Uterus (tissue), 2 donors: ENCODE measurements around the gene TLE2.

ENCODE experiments used
- POLR2A ChIP-seq, 2 donors: fragments of 450-650 bp; IDR thresholded peaks; one replicate each; pipeline ENCODE4 v1.6.1; 2016; ENCODE audit warnings: antibody characterized with exemption in 2 of 2, mild to moderate bottlenecking in 1 of 2, moderate library complexity in 1 of 2
- TF ChIP-seq, protein P1 (sequence below), 4 experiments: fragments of 200-600 bp in 2 of 4; fragments of 450-650 bp in 2 of 4; sonication (generic) in 2 of 4; IDR thresholded peaks; one replicate each; pipeline ENCODE4 v1.5.1; 2016 to 2019; ENCODE audit warnings: antibody characterized with exemption in 4 of 4, mild to moderate bottlenecking in 2 of 4, moderate library complexity in 1 of 4

DNA sequence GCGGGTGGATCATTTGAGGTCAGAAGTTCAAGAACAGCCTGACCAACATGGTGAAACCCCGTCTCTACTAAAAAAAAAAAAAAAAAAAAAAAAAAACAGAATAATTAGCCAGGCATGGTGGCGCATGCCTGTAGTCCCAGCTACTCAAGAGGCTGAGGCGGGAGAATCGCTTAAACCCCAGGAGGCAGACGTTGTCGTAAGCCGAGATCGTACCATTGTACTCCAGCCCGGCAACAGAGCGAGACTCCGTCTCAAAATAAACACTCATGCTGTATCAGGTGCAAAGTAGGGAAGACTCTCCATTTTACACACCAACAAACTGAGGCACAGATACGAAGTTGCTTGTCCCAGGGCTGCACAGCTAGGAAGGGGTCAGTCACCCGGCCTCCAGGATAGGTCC lies 36.1 kb downstream of the TLE2 start:
- TF ChIP-seq, protein P1, sequence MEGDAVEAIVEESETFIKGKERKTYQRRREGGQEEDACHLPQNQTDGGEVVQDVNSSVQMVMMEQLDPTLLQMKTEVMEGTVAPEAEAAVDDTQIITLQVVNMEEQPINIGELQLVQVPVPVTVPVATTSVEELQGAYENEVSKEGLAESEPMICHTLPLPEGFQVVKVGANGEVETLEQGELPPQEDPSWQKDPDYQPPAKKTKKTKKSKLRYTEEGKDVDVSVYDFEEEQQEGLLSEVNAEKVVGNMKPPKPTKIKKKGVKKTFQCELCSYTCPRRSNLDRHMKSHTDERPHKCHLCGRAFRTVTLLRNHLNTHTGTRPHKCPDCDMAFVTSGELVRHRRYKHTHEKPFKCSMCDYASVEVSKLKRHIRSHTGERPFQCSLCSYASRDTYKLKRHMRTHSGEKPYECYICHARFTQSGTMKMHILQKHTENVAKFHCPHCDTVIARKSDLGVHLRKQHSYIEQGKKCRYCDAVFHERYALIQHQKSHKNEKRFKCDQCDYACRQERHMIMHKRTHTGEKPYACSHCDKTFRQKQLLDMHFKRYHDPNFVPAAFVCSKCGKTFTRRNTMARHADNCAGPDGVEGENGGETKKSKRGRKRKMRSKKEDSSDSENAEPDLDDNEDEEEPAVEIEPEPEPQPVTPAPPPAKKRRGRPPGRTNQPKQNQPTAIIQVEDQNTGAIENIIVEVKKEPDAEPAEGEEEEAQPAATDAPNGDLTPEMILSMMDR (IDR thresholded peaks at IDR 0.05), result no peak
- TF ChIP-seq POLR2A (IDR thresholded peaks at IDR 0.05), result no peak
